ENCODE measurements around the gene STC2.

DNA sequence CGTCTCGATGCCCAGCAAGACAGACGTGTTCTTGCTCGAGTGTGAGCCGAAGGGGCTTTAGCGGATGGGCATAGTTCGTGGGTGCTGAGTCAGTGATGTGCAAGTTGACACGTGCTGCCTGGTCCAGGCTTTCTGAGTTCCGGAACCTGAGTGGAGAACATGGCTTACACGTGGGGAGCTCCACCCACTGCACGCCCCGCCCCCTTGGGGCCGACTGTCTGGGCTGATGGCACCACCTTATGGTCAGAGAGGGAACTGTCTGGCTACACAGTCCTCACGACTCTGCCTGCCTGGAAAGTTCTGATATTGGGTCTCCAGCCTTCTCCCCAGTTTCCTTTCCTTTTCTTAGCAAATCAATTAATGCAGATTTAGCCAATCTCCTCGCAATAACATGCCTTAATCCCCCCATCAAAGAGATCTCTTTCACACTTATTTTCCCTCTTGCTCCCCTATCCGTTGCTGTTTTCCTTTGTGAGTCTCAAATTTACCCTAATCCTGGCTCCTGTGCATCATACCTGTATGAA is 3.8 kb upstream of the STC2 start:
- TF ChIP-seq, protein P1, sequence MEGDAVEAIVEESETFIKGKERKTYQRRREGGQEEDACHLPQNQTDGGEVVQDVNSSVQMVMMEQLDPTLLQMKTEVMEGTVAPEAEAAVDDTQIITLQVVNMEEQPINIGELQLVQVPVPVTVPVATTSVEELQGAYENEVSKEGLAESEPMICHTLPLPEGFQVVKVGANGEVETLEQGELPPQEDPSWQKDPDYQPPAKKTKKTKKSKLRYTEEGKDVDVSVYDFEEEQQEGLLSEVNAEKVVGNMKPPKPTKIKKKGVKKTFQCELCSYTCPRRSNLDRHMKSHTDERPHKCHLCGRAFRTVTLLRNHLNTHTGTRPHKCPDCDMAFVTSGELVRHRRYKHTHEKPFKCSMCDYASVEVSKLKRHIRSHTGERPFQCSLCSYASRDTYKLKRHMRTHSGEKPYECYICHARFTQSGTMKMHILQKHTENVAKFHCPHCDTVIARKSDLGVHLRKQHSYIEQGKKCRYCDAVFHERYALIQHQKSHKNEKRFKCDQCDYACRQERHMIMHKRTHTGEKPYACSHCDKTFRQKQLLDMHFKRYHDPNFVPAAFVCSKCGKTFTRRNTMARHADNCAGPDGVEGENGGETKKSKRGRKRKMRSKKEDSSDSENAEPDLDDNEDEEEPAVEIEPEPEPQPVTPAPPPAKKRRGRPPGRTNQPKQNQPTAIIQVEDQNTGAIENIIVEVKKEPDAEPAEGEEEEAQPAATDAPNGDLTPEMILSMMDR (IDR thresholded peaks at IDR 0.05), result peak; percentile 80 to 98 (median 98)
- TF ChIP-seq POLR2A (IDR thresholded peaks at IDR 0.05), result no peak
